OCI-LY1 (cell line): ENCODE data around the gene FYCO1.

Experiments used
- H2AFZ ChIP-seq: fragments of 200-600 bp; sonication (generic), shearing (Covaris generic); 2 replicates; pipeline ENCODE4 v1.6.0; 2014; ENCODE audit warnings: antibody characterized with exemption, mild to moderate bottlenecking, low read length
- H3F3A ChIP-seq: fragments of 200-600 bp; sonication (generic), shearing (Covaris generic); 2 replicates; pipeline ENCODE4 v1.6.0; 2014; ENCODE audit warnings: mild to moderate bottlenecking, antibody characterized with exemption, low read length, moderate library complexity; ENCODE audit not compliant: insufficient read depth
- H3K27ac ChIP-seq: fragments of 200-600 bp; sonication (generic); 2 replicates; pipeline ENCODE4 v1.5.1; 2014; ENCODE audit warnings: low read length, mixed run types, mild to moderate bottlenecking, low read depth; ENCODE audit not compliant: poor library complexity, severe bottlenecking
- H3K27me3 ChIP-seq: fragments of 200-600 bp; sonication (generic); 2 replicates; pipeline ENCODE4 v1.6.0; 2014; ENCODE audit warnings: antibody characterized with exemption, mild to moderate bottlenecking, low read length, moderate library complexity; ENCODE audit not compliant: insufficient read depth
- H3K36me3 ChIP-seq: fragments of 200-600 bp; sonication (generic); 2 replicates; pipeline ENCODE4 v1.6.1; 2014; ENCODE audit warnings: mild to moderate bottlenecking, antibody characterized with exemption, low read length, moderate library complexity, mixed read lengths; ENCODE audit not compliant: insufficient read depth
- H3K4me1 ChIP-seq: fragments of 200-600 bp; sonication (generic); 2 replicates; pipeline ENCODE4 v1.5.1; 2014; ENCODE audit warnings: mild to moderate bottlenecking, low read length, moderate library complexity; ENCODE audit not compliant: insufficient read depth, severe bottlenecking
- H3K4me2 ChIP-seq: fragments of 200-600 bp; sonication (generic), shearing (Covaris generic); 2 replicates; pipeline ENCODE4 v1.6.1; 2014; ENCODE audit warnings: low read length
- H3K4me3 ChIP-seq: fragments of 200-600 bp; sonication (generic); 2 replicates; pipeline ENCODE4 v1.5.1; 2014; ENCODE audit warnings: low read length, low read depth, mild to moderate bottlenecking, mixed read lengths; ENCODE audit not compliant: poor library complexity, severe bottlenecking
- H3K79me2 ChIP-seq: fragments of 200-600 bp; shearing (Covaris generic); 2 replicates; pipeline ENCODE4 v1.6.1; 2016; ENCODE audit warnings: mixed run types, low read length, mixed read lengths; ENCODE audit not compliant: insufficient read depth
- H3K9ac ChIP-seq: fragments of 200-600 bp; sonication (generic), shearing (Covaris generic); 2 replicates; pipeline ENCODE4 v1.6.1; 2014; ENCODE audit warnings: mild to moderate bottlenecking, low read length, mixed read lengths
- H3K9me2 ChIP-seq: fragments of 200-600 bp; sonication (generic), shearing (Covaris generic); 2 replicates; pipeline ENCODE4 v1.6.1; 2014; ENCODE audit warnings: low read depth, mild to moderate bottlenecking, low read length, mixed read lengths
- H3K9me3 ChIP-seq: fragments of 200-600 bp; shearing (Covaris generic); 2 replicates; pipeline ENCODE4 v1.6.1; 2014; ENCODE audit warnings: low read length, mixed read lengths
- H4K20me1 ChIP-seq: fragments of 200-600 bp; sonication (generic), shearing (Covaris generic); 2 replicates; pipeline ENCODE4 v1.6.0; 2016; ENCODE audit warnings: mild to moderate bottlenecking, low read length; ENCODE audit not compliant: insufficient read depth
- EZH2 ChIP-seq: fragments of 200-600 bp; sonication (generic), shearing (Covaris generic); IDR thresholded peaks from 2 replicates; pipeline ENCODE4 v1.8.0; 2017; ENCODE audit warnings: borderline replicate concordance, mixed run types, mild to moderate bottlenecking, antibody characterized with exemption, low read length, moderate library complexity, mixed read lengths
- TF ChIP-seq, protein P1 (sequence below): fragments of 200-600 bp; sonication (generic), shearing (Covaris generic); IDR thresholded peaks from 2 replicates; pipeline ENCODE4 v1.5.1; 2017; ENCODE audit warnings: mild to moderate bottlenecking, antibody characterized with exemption, low read length, moderate library complexity, mixed read lengths

The FYCO1 gene

DNA sequence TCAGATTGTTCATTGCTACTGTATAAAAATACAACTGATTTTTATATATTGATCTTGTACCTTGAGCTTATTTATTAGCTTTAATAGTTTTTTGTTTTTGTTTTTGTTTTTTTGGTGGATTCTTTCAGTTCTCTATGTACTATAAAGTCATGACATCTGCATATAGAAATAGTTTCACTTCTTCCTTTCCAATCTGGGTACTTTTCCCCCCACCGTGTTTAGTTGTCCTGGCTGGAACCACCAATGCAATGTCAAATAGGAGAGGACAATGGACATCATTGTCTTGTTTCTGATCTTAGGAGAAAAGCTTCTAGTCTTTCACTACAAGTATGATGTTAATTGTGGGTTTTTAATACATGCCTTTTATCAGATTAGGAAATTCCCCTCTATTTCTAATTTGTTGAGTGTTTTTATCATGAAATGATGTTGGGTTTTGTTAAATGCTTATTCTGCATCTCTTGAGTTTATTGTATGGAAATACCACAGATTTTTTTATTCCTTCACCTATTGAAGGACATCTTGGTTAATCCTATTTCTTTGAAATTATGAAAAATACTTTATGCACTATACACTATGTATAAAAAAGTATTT is 34.4 kb upstream of the FYCO1 start:
- H3F3A ChIP-seq: no peaks in the 10 kb centered on the region
- no peaks in the 10 kb centered on the region for H3K4me1 ChIP-seq
- no peaks in the 10 kb centered on the region for H4K20me1 ChIP-seq
- no peaks in the 10 kb centered on the region for H3K9me2 ChIP-seq
- no peaks in the 10 kb centered on the region for H3K79me2 ChIP-seq
- H3K9me3 ChIP-seq: peaks cover 18% of the 10 kb centered on the region
- H3K36me3 ChIP-seq: no peaks in the 10 kb centered on the region; the same call in 1 of the 2 replicates
- H2AFZ ChIP-seq: no peak overlapping the region
- H3K27me3 ChIP-seq: no peaks in the 10 kb centered on the region; the same call in 1 of the 2 replicates
- no peak overlapping the region for H3K4me2 ChIP-seq
- no peak overlapping the region for H3K27ac ChIP-seq
- TF ChIP-seq EZH2: no peak
- TF ChIP-seq, protein P1, sequence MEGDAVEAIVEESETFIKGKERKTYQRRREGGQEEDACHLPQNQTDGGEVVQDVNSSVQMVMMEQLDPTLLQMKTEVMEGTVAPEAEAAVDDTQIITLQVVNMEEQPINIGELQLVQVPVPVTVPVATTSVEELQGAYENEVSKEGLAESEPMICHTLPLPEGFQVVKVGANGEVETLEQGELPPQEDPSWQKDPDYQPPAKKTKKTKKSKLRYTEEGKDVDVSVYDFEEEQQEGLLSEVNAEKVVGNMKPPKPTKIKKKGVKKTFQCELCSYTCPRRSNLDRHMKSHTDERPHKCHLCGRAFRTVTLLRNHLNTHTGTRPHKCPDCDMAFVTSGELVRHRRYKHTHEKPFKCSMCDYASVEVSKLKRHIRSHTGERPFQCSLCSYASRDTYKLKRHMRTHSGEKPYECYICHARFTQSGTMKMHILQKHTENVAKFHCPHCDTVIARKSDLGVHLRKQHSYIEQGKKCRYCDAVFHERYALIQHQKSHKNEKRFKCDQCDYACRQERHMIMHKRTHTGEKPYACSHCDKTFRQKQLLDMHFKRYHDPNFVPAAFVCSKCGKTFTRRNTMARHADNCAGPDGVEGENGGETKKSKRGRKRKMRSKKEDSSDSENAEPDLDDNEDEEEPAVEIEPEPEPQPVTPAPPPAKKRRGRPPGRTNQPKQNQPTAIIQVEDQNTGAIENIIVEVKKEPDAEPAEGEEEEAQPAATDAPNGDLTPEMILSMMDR: no peak
- no peak overlapping the region for H3K9ac ChIP-seq
- no peak overlapping the region for H3K4me3 ChIP-seq

DNA sequence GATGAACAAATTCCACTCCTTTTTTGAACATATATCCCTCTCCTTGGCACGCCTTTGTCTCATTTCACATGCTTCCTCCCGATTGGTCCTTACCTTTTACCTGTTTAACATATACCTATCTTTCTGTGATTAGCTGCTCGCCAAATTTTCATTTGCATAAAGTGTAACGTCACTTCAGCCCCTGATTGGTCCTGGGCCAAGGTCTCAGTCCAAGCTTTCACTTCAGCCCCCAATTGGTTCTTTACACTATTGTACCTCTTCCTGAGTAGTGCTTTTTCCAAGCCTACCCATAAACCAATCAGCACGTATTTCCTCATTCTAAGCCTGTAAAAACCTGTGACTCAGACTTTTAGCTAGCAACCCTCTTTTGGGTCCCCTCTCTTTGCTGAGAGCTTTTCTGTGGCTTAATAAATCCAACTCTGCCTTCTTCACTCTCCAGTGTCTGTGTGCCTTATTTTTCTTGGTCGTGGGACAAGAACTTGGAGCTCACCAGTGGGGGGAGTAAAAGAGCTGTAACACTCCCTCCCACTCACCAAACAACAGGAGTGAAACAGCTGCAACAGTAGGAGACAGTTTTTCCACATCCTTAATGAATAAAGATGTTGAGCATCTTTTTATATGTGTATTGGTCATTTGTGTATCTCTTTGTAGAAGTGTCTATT is 32.2 kb upstream of the FYCO1 start:
- Histone ChIP-seq H3K4me2 (no peak overlapping the region), H3K4me1 (no peaks in the 10 kb centered on the region), H3K9me2 (no peaks in the 10 kb centered on the region), H3K36me3 (no peaks in the 10 kb centered on the region; the same call in 1 of the 2 replicates), H3F3A (no peaks in the 10 kb centered on the region), H2AFZ (no peak overlapping the region), H3K9me3 (peaks cover 18% of the 10 kb centered on the region), H3K79me2 (no peaks in the 10 kb centered on the region), H3K9ac (no peak overlapping the region), H3K4me3 (no peak overlapping the region), H4K20me1 (no peaks in the 10 kb centered on the region), H3K27me3 (no peaks in the 10 kb centered on the region; the same call in 1 of the 2 replicates), H3K27ac (no peak overlapping the region)
- TF ChIP-seq, protein P1: no peak
- no peak for TF ChIP-seq EZH2

DNA sequence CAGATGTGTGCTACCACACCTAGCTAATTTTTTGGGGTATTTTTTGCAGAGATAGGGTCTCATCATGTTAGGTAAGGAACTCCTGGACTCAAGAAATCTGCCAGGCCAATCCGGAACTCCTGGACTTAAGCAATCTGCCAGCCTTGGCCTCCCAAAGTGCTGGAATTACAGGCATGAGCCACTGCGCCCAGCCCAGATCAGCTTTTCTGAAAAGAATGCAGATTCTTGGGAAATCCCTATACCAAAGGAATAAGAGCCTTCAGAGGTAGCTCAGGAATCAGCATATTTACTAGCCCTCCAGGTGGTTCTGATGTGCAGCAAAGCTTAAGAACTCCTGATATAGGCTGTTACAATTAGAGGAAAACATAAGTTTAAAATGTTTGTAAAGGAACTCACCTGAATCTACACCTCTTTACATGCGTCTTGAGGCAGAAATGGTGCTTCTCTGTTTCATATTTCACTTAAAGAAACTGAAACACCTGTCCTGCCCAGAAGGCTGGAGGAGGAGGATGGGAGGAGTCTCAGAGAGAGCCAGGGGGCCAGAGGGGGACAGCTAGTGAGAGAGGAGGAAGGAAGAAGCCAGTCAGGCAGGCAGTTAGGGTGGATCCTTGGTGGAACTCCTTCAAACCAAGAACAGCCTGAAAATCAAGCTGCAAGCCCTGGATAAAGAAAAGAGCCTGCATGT is 31.5 kb upstream of the FYCO1 start, which contains the start of gene XCR1:
TSS of gene XCR1 (minus strand) at position 463 of the 685 bp plus-strand sequence. CDS start 5,536 bp downstream, outside the sequence.
- Histone ChIP-seq H3K9ac (no peak within 1 kb of the TSS), H2AFZ (no peak within 1 kb of the TSS), H3K9me3 (peaks cover 17% of the 10 kb centered on the region), H3K9me2 (no peaks in the 10 kb centered on the region), H3K79me2 (no peaks in the 10 kb centered on the region), H4K20me1 (no peaks in the 10 kb centered on the region), H3F3A (no peaks in the 10 kb centered on the region), H3K4me1 (no peaks in the 10 kb centered on the region), H3K4me2 (no peak within 1 kb of the TSS), H3K36me3 (no peaks in the 10 kb centered on the region; the same call in 1 of the 2 replicates), H3K27ac (no peak within 1 kb of the TSS), H3K27me3 (no peaks in the 10 kb centered on the region; the same call in 1 of the 2 replicates), H3K4me3 (no peak within 1 kb of the TSS)
- TF ChIP-seq, protein P1: no peak
- TF ChIP-seq EZH2: no peak
